Muscle of back (tissue), 13 donors: Measurements from ENCODE around the gene ING4. TPM values are rescaled to one million over a fixed set of nuclear protein-coding genes. Genes with fewer than 3 reads are reported as not detected.
"Not testable (repeated sequence)": the region's sequence is repeated elsewhere in the genome, so short reads cannot be mapped to it uniquely, and the experiment has no call there.

Source experiments
- DNase-seq, 3 donors: peaks; one replicate each; pipeline versions ENCODE4 v3.0.0 to v3.0.0-alpha.2; 2013
- long read RNA-seq, 9 donors: transcript quantifications; one replicate each; lab custom pipeline, GENCODE V29; 2026
- polyA plus RNA-seq, 10 donors: library from polyadenylated mRNA; unstranded; fragments of 120-200 nt; gene quantifications; one replicate each; pipeline ENCODE4 v1.2.1, GENCODE V29; 2013; ENCODE audit not compliant: insufficient read length in 10 of 10

Gene ING4
- 10 to 100 TPM; 43.7 to 54.1 (median 48.9) TPM for polyA plus RNA-seq
- long read RNA-seq, donor 1, transcript ING4-201 (8 exons, 1,709 nt): major isoform, 7 of 14 reads
- long read RNA-seq, donor 1, partial matches to known transcripts: 0 of 14 reads
- long read RNA-seq, donor 1, other reads (novel, unspliced or antisense): 0 of 14 reads
- long read RNA-seq, donor 2, transcript ING4-201 (8 exons, 1,709 nt): major isoform, 5 of 14 reads
- long read RNA-seq, donor 2, transcript ING4-202 (8 exons, 1,393 nt): major isoform, 5 of 14 reads
- long read RNA-seq, donor 2, partial matches to known transcripts: 0 of 14 reads
- long read RNA-seq, donor 2, other reads (novel, unspliced or antisense): 0 of 14 reads
- long read RNA-seq, donor 3: 0 reads
- long read RNA-seq, donor 4, transcript ING4-201 (8 exons, 1,709 nt): major isoform, 10 of 16 reads
- long read RNA-seq, donor 4, partial matches to known transcripts: 0 of 16 reads
- long read RNA-seq, donor 4, other reads (novel, unspliced or antisense): 0 of 16 reads
- long read RNA-seq, donor 5, transcript ING4-201 (8 exons, 1,709 nt): minor isoform, 8 of 25 reads
- long read RNA-seq, donor 5, transcript ING4-202 (8 exons, 1,393 nt): major isoform, 12 of 25 reads
- long read RNA-seq, donor 5, partial matches to known transcripts: 0 of 25 reads
- long read RNA-seq, donor 5, other reads (novel, unspliced or antisense): 0 of 25 reads
- long read RNA-seq, donor 6, transcript ING4-202 (8 exons, 1,393 nt): minor isoform, 8 of 29 reads
- long read RNA-seq, donor 6, transcript ING4-201 (8 exons, 1,709 nt): major isoform, 12 of 29 reads
- long read RNA-seq, donor 6, transcript ING4-207 (8 exons, 1,348 nt): minor isoform, 5 of 29 reads
- long read RNA-seq, donor 6, partial matches to known transcripts: 0 of 29 reads
- long read RNA-seq, donor 6, other reads (novel, unspliced or antisense): 0 of 29 reads
- long read RNA-seq, donor 7, partial matches to known transcripts: 0 of 9 reads
- long read RNA-seq, donor 7, other reads (novel, unspliced or antisense): 0 of 9 reads
- long read RNA-seq, donor 8, partial matches to known transcripts: 0 of 8 reads
- long read RNA-seq, donor 8, other reads (novel, unspliced or antisense): 0 of 8 reads
- long read RNA-seq, donor 9, partial matches to known transcripts: 0 of 2 reads
- long read RNA-seq, donor 9, other reads (novel, unspliced or antisense): 0 of 2 reads

GRCh38 chr12:6662906-6663742, at the start of gene ING4:
Gene ING4 (minus strand): TSS chr12:6663119. CDS start chr12:6663101, 18 bp downstream.
- peak; percentile 99 to 100 (median 99) for DNase-seq

GRCh38 chr12:6708960-6709394, 46.1 kb upstream of the ING4 start:
- no peak for DNase-seq

GRCh38 chr12:6708351-6708750, 45.4 kb upstream of the ING4 start:
- not testable (repeated sequence) for DNase-seq

- DNase-seq: no peak
Measured at GRCh38 chr12:6703631-6704030, 40.7 kb upstream of the ING4 start.

GRCh38 chr12:6701078-6701768, 38.3 kb upstream of the ING4 start:
- DNase-seq: no peak

DNA sequence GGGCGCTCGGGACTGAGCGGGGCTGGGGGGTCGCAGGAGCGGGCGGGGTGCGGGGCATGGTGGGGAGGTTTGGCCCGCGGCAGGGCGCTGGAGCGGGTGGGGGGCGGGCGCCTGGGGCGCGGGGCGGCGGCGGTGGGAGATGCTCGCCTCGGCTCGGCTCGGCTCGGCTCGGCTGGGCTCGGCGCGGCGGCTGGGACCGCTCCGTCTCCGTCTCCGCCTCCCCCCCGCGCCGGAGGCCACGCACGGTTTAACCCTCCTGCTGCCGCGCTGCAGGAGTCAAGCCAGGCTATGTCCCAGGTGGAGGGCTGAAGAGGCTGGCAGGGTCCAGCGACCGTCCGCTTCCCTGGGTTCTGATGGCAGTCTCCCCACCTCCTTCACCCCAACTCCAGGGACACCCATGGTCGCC, 37.7 kb upstream of the ING4 start, which contains the start of gene PIANP:
Gene PIANP, minus strand, starts transcription at position 170 of the 406 bp plus-strand sequence. CDS start 2,754 bp downstream, outside the sequence.
- peak in 2 of 3 donors; percentile 63 to 87 for DNase-seq

- DNase-seq: peak in 1 of 3 donors; percentile 73
Measured at GRCh38 chr12:6699989-6700645, 37.2 kb upstream of the ING4 start.

GRCh38 chr12:6699259-6699988, 36.5 kb upstream of the ING4 start:
- DNase-seq: peak in 1 of 3 donors; percentile 18

DNA sequence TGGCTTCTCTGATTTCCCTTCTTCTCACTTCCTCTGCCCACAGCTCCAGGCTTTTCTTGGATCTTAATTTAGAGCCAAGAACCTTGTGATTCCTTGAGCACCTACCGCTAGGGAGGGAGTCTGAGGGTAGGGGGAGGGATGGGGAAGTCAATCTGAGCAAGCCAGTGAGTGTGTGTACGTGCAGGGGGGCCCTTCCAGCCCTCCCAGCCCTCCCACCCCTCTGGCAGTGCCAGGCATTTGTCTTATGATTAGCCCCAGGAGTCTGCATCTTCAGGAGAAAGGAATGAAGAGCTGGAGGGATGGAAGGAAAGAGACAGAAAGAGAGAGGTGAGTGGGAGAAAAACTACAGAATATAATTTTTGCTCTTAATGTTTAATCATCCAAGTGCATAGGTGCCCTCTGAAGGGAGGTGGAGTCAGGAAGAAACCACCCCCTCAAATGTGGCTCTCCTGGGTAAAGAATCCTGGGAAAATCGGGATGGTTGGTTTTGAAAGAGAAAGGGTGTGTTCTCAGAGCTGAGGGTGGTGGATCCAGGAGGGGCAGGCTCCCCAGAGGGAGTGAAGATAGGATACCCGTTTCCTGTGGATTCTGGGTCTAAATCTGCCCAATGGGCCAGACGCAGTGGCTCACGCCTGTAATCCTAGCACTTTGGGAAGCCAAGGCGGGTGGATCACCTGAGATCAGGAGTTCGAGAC, 35.6 kb upstream of the ING4 start:
- DNase-seq: no peak

DNA sequence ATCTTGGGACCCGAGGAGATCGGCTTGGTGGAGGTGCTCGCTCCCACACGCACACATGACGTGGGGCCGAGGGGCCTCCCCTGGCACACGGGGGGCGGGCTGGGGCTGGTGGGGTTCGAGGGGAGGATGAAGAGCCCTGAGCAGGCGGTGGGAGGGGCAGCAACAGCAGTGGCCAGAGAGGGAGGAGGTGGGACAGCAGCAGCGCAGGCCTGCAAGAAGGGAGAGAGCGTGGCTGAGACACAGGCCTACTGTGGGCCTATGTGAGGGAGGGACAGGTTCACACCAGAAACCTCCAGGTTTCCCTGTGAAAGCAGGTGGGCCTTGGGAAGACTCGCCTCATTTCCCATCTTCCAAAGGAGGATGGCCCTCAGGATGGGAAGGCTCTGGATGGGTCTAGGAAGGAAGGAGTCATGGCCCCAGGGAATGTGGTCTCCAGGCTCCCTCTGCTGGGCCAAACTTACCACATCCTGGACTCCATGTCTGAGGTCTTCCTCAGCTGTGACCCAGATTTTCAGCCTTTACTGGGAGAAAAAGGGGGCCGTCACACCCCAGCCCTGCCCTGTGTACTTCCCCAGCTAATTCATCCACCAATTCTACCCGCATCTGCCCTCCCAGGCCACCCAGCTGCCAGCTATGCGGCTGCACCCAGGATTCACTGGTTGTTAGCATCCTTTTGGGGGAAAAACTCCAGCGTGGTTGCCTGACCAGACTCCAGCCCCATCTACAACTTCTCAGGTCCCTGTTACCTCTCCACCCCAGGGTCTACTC, 34.8 kb upstream of the ING4 start:
- DNase-seq: peak in 1 of 3 donors; percentile 33

- no peak for DNase-seq
Measured at GRCh38 chr12:6696690-6697583, 34.0 kb upstream of the ING4 start.

DNA sequence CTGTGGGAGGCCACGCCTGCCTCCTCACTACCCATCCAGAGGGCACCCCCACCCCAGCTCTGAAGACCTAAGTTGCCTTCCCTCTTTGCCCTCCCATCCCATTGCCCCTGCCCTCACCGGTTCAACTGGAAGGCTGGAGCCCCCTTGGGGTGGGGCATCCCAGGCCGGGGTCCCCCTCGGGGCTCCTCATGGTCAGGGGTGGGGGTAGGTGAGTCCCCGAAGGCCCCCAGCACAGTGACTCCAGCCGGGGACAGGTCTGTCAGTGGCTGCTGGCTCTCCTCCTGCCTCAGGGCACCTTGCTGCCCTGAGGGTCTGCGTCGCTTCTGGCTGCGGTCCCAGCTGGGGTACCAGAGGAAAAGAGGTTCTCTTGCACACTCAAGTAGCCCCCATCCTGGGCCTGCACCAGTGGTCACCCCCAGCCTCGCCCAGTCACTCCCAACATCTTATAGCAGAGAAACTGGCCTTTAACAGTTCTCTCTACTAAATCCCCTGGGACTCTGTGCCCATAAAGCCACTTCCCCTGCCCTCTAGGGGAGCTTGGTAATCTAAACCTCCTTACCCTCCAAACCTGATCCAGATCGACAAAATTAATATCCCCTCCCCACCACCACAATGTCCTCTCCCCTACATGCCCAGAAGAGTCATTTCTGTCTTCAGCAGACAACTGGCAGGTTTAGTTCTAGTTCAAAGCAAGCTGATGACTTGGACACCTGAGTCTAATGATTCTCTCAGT, 32.6 kb upstream of the ING4 start:
- DNase-seq: no peak

DNA sequence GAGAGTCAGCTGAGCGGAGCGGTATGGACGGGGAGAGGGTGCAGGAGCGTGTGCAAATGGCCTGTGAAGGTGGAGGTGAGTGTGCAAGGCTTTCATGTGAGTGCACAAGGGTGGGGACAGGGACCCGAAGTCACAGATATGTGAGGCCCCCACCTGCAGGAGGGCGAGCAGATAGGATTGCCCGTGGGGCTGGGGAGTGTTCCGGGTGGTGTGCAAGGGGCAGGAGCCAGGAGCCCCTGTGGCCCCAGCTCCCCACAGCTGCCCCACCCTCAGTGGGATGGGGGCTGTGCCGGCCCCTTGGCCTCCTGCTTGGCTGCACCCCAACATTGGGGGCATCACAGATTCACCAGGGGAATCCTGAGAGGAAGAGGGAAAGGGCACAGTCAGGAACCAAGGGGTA, 31.8 kb upstream of the ING4 start:
- DNase-seq: no peak

GRCh38 chr12:6693832-6694355, 31.0 kb upstream of the ING4 start:
- DNase-seq: no peak

GRCh38 chr12:6692888-6693287, 30.0 kb upstream of the ING4 start:
- no peak for DNase-seq
